Astrocyte of the cerebellum (primary cell): Measurements from ENCODE around the gene CDK2AP2.

ENCODE experiments used
- DNase-seq: peaks from one replicate; pipeline ENCODE4 v3.0.0-alpha.2; 2011; ENCODE audit warnings: low read depth
- H3K4me3 ChIP-seq: 2 replicates; pipeline ENCODE4 v1.5.1; 2011; ENCODE audit warnings: mild to moderate bottlenecking, low read depth, low read length, moderate library complexity
- CTCF ChIP-seq: IDR thresholded peaks from 2 replicates; pipeline ENCODE4 v1.5.1; 2012; ENCODE audit warnings: low read length, low read depth, moderate library complexity, mild to moderate bottlenecking; ENCODE audit errors: missing control alignments
- in situ Hi-C: cut with HindIII; loops from 2 replicates; pipeline ENCODE4 v1.10.0; 2017; ENCODE audit warnings: low sequenced_read_pairs

CDK2AP2 gene

DNA sequence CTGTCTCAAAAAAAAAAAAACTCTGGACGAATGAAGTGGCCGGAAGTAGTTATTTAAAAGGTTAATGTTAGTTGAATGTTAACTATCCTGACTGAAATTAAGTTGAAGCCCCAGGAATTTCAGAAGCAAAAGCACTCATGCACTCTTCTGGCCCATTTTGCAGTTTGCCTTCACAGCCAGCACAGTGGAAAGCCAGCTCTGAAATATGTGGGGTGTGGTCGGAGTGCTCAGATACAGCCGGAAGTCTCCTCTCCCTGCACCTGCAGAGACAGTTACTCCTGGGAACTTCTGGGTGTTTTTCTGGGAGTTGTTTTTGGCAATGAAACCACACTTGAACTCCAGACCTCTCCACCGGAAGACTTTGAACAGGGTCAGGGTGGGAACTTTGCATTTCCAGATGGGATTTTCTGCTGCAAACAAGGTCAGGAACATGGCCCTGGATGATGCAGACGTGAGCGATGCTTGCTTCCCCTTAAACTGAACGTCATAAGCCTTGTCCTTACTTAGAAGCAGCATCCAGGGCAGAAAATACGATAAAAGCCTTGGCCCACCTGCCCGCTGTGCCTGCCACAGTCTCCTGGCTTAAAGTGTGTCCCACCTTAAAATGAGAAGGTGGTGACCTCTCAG, 36.8 kb upstream of the CDK2AP2 start:
- in situ Hi-C loops = no loop called here
- no peak overlapping the region for H3K4me3 ChIP-seq
- TF ChIP-seq CTCF = no peak
- no peak for DNase-seq

DNA sequence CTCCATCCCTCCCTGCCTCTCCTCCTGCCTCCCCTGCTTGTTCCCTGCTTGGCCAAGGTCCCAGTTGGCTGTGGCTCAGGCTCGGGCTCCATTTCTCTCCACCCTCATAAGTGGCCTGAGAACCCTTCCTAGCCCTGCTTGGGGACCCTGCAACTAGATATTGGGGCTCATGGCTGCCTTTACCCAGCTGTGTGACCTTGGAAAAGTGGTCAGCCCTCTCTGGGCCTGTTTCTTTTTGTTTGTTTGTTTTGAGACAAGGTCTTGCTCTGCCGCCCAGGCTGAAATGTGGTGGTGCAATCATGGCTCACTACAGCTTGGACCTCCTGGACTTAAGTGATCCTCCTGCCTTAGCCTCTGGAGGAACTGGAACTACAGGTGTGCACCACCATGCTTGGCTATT, 35.6 kb upstream of the CDK2AP2 start:
- no peak for TF ChIP-seq CTCF

DNA sequence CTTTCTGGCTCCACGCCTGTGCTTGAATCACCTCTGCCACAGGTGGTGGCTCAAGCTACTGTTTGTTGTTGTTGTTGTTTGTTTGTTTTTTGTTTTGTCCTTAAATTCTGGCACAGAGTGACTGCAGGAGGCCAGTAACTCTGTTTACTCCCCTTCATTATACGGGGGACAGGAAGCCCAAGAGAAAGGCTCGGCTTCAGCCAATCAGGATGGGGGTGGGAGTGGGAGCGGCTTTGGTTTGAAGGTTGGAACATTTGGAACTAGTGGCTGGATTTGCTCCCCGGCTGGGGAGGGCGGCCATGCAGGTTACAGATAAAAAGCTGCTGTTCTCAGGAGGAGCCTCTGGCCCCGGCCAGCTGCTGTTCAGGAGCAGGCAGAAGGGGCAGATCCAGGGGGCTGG, 35.0 kb upstream of the CDK2AP2 start:
- TF ChIP-seq CTCF = no peak
- DNase-seq = no peak
- H3K4me3 ChIP-seq = no peak overlapping the region
- in situ Hi-C loops = no loop called here

More for the DNA sequence above, 35.6 kb upstream of the CDK2AP2 start:
- in situ Hi-C loops = no loop called here
- H3K4me3 ChIP-seq = no peak overlapping the region
- DNase-seq = no peak

DNA sequence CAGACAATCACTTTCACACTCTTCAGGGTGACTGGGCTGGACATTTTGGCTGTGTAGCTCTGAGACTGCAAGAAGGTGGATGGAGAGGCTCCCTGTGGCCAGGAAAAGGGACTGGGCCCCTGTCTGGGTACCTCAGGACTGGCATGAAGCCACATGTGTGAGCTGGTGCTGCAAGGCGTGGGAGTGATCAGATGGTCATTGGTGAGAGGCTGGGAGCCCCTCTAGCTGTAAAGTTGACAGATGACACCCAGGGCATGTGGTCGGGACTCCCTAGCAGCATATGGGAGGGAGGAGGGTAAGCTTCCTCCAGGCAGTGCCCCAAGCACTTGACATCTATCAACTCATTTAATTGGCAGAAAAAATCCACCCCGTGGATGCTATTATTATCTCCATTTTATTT, 34.2 kb upstream of the CDK2AP2 start:
- no peak overlapping the region for H3K4me3 ChIP-seq
- in situ Hi-C loops = no loop called here
- DNase-seq = no peak
- TF ChIP-seq CTCF = no peak

GRCh38 chr11:67541198-67541597, 33.2 kb upstream of the CDK2AP2 start:
- in situ Hi-C loops = no loop called here
- H3K4me3 ChIP-seq = no peak overlapping the region
- no peak for TF ChIP-seq CTCF
- DNase-seq = no peak

DNA sequence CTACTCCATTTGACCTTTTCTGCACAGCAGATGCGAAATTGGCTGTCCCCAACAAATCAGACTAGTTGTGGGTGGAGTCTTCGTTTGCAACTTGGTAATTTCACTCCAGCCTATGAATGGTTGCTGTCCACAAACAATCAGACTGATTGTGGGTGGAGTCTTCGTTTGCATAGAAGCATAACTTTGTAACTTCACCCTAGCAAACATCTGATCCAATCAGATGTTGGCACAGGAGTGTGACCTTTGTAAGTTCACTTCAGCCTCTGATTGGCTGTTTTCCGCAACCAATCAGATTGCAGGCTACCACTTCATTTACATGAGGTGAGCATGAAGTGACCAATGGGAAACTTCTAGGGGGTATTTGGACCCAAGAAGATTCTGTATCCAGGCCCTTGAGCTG, 31.6 kb upstream of the CDK2AP2 start:
- no peak for DNase-seq
- H3K4me3 ChIP-seq = no peak overlapping the region
- TF ChIP-seq CTCF = no peak
- in situ Hi-C loops = no loop called here

- H3K4me3 ChIP-seq = no peak overlapping the region
- no peak for TF ChIP-seq CTCF
- no peak for DNase-seq
- in situ Hi-C loops = no loop called here
Measured at GRCh38 chr11:67538823-67539505, 31.0 kb upstream of the CDK2AP2 start.
